Activated naive CD8-positive, alpha-beta T cell treated with anti-CD3 and anti-CD28 coated beads, Interleukin-2, amount 50 U/mL, for 16 hours (primary cell): ENCODE measurements around the gene SNED1.
A peak's percentile ranks its signal among the peaks of the same experiment; 100 is the strongest.
"Not testable (repeated sequence)": the region's sequence is repeated elsewhere in the genome, so short reads cannot be mapped to it uniquely, and the experiment has no call there.

Experiments
- DNase-seq: peaks from one replicate; pipeline ENCODE4 v3.0.0-alpha.2; 2020; ENCODE audit warnings: low read depth, low spot score

The SNED1 gene

GRCh38 chr2:241084856-241085444, 86.5 kb downstream of the SNED1 start:
- no peak for DNase-seq

- no peak for DNase-seq
These were observed 89.2 kb downstream of the SNED1 start for GRCh38 chr2:241087420-241088268.

- DNase-seq, result no peak
These were observed 90.0 kb downstream of the SNED1 start for GRCh38 chr2:241088376-241088775.

- no peak for DNase-seq
These were observed 90.6 kb downstream of the SNED1 start for GRCh38 chr2:241088791-241089732.

GRCh38 chr2:241091201-241091600, 92.8 kb downstream of the SNED1 start:
- DNase-seq, result no peak

- no peak for DNase-seq
These were observed 93.5 kb downstream of the SNED1 start for GRCh38 chr2:241091734-241092445.

- DNase-seq, result no peak
These were observed 94.3 kb downstream of the SNED1 start for GRCh38 chr2:241092677-241093076.

- not testable (repeated sequence) for DNase-seq
These were observed 94.8 kb downstream of the SNED1 start for GRCh38 chr2:241093133-241093781.

GRCh38 chr2:241094172-241094571, 95.8 kb downstream of the SNED1 start:
- no peak for DNase-seq

GRCh38 chr2:241094924-241095420, 96.6 kb downstream of the SNED1 start:
- DNase-seq, result no peak

GRCh38 chr2:241095594-241096290, 97.3 kb downstream of the SNED1 start:
- DNase-seq, result no peak

- no peak for DNase-seq
These were observed 98.6 kb downstream of the SNED1 start for GRCh38 chr2:241096979-241097378.

GRCh38 chr2:241099246-241099645, 100.8 kb downstream of the SNED1 start:
- DNase-seq, result no peak

GRCh38 chr2:241102239-241102803, 103.9 kb downstream of the SNED1 start, which contains the start of gene MTERF4:
TSS of gene MTERF4 (minus strand) at chr2:241102287. CDS start at chr2:241102273, 14 bp downstream.
- DNase-seq, result peak; percentile 78

- DNase-seq, result no peak
These were observed 104.8 kb downstream of the SNED1 start for GRCh38 chr2:241103176-241103595.

GRCh38 chr2:241104611-241105010, 106.2 kb downstream of the SNED1 start:
- DNase-seq, result not testable (repeated sequence)

GRCh38 chr2:241105641-241106040, 107.2 kb downstream of the SNED1 start:
- no peak for DNase-seq

- DNase-seq, result no peak
These were observed 108.8 kb downstream of the SNED1 start for GRCh38 chr2:241107031-241107783.
